HG03135 (cell line): ENCODE results near the gene CHRNA3.

Experiments
- ATAC-seq: cut with Tn5 transposase; IDR thresholded peaks from one replicate; pipeline ENCODE4 v1.9.1; 2021; ENCODE audit warnings: mild to moderate bottlenecking, moderate library complexity; ENCODE audit not compliant: unreplicated experiment

The CHRNA3 gene

DNA sequence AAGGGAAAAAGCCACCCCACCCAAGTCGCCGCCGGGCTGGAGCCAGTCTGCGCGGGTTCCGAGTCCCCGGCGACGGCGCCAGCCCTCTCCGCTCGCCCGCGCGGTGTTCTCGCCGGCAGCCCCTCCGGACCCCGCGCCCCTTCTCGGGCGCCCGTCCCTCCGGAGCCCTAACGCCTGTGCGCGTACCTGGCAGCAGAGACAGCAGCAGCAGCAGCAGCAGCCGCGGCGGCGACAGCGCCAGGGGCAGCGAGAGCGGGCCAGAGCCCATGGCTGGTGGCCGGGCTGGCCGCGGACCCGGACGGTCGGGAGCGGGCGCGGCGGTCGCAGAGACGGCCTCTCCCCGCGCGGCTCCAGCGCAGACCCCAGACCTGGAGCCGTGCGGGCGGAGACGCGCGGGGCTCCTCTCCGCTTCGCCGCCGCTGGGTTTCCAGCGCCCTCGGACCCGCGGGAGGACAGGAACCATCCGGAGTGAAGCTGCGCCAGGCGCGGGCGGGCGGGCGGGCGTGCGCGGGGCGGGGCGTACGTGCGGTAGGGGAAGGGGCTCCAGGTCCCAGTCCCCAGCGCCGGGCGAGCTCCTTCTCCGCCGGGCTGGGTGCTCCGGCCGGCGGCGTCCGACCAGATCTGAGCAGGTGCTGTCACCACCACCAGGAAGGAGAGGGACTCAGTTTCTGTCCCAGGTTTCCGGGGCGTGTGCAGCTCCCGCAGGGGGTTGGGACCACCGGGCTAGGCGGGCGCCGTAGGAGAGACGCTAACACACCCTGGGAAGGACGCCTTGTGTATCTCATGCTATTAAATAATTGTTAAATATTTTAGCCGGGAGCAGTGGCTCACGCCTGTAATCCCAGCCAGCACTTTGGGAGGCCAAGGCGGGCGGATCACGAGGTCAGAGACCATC, at the start of gene CHRNA3:
Gene CHRNA3 (minus strand): TSS at position 470 of the 895 bp plus-strand sequence. CDS start 202 bp downstream, at position 268.
- ATAC-seq, result no peak

DNA sequence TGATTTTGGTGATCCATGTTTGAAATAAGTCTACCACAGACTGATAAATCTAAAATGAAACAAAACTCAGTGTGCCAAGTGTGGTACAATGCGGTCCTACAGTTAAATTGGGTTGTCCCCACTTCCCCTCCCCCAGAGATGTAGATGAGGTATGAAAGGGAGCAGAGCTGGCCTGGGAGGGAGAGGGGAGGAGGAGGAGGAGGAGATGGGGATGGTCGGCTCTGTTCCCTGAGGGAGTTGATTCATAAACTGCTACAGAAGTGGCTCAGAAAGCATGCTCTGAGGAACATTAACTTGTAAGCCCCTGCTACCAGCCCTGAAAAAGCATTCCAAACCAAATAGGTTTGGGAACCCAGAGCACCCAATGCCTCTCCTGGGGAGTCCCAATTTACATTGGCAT, 48.2 kb upstream of the CHRNA3 start:
- no peak for ATAC-seq

DNA sequence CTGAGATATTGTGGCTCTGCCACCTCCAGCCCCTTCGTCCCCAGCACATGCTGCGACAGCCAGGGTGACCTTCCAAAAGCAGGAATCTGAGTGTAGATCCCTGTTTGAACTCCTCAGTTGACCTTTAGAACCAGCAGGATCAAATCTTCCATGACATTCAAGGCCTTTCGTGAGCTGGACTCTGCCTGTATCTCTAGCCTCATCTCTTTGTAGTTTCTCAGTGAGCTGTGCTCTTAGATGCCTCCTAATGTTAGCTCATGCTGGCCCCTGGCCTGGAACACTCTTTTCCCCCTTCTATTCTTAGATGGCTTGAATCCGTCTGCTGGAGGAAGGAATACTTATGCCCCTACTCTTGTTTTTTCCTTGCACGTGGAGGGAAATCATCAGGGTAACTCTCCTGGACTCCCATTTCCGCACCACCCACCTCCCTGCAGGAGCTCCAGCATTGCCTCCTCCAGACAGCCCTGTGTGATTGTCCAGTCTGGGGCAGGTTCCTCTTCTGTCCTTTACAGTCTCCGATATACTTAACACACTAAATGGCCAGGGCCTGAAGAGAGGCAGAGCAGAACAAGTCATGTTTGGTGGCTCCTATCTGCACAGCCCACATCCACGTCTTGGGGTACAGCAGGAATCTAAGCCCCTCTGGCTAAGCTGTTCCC, 46.9 kb upstream of the CHRNA3 start:
- ATAC-seq, result no peak

DNA sequence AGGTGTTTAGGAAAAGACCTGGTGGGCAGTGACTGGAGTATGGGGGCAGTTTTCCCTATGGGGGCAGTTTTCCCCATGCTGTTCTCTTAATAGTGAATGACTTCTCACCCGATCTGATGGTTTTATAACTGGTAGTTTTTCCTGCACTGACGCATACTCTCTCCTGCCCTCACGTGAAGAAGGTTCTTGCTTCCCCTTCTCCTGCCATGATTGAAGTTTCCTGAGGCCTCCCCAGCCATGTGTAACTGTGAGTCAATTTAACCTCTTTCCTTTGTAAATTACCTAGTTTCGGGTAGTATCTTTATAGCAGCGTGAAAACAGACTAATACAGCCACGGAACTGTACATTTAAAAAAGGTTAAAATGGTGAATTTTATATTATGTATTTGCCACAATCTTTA, 45.2 kb upstream of the CHRNA3 start:
- ATAC-seq, result no peak

DNA sequence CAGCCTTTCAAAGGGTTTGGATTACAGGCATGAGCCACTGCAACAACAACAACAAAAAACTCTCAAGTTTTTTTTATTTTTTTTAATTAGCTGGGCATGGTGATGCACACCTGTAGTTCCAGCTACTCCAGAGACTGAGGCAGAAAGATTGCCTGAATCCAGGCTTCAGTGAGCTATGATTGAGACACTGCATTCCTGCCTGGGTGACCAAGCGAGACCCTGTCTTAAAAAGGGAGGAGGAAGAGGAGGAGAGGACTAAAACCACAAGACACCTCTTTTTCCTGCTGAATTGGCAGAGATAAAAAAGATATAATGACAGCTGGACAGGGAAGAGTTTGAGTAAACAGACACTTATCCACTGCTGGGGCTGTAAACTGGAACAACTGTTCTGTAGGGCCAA, 42.9 kb upstream of the CHRNA3 start:
- ATAC-seq, result no peak

DNA sequence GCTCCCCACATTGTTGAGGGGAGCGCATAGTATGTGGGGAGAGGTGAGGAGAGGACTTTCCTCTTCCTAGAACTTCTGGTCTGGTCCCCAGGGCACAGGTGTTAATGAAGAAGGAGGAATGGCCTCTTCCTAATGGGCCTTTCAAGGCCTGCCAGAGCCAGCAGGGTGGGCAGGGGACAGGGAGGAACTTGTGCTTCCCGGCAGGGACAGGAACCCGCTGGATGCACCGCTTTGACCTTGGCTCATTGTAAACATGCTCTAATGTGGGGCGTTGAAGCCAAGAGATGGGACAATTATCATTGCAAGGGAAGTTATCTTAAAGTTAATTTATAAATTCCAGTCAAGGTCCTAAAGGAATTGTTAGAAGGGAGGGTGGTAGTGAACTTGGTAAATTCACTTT, 41.2 kb upstream of the CHRNA3 start:
- ATAC-seq, result no peak

DNA sequence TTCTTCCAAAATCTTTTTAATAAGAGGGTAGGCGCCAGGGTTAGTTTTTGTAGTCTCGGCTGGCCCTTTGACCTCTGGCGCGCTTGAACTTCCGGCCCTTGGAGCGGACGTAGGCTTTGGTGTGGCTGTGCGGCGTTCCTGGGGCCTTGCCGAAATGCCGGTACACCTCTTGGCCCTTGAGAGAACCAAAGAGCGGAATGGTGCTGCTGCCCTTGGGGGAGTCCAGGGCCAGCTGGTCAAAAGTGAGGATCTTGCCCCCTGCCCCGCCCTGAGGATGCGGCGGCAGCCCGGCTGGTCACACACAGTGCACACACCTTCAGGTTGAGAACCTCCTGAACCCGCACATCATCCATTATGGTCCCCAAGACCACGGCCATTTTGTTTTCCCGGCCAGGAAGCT, 40.2 kb upstream of the CHRNA3 start:
- no peak for ATAC-seq

DNA sequence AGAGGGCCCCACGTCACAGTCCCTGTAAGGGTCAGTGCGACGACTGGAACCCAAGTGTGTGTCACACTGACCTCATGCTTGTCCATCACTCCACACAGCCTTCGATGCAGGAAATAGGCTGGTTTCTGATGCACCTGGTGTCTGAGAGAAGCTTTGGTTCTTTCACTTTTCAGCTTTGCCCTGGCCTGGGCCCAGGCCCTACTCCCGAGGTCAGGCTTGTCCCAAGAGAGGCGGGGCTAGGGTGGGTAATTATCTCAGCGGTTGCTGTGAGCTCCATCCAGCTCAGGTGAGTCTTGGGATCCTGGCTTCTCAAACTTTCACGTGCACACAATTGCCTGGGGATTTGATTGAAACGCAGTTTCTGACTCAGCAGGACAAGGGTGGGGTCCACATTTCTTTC, 39.8 kb upstream of the CHRNA3 start:
- ATAC-seq, result no peak

DNA sequence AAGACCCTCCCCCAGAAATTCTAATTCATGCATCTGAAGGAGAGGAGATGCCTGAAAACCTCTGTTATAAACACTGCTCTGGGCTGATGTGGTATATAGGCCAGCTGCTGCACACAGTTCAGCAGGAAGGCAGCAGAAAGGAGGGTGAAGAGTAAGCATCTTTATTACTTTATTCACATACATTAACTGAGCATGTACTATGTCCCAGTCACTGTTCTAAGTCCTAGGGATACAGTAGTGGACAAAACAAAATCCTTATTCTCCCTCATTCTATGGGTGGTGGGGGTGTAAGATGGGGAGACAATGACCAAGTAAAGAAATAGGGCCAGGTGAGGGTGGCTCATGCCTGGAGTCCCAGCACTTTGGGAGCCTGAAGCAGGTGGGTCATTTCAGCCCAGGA, 38.0 kb upstream of the CHRNA3 start:
- ATAC-seq, result no peak

DNA sequence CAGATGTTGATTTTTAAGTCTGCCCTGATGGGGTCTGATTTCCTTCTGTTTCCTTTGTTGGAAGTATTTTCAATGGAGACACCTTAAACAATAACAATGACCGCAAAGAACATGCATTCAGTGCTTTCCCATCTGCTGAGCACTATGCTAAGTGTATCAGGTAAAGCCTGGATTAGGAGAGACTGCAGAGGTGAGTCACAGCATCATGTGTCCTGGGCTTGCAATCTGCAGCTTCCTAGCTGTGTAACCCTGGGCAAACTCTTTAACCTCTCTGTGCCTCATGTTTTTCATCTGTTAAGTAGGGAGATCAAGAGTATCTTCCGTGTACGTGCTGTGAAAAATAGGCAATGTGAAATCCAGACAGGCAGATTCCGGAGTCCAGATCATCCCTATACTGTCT, 33.5 kb upstream of the CHRNA3 start:
- ATAC-seq, result no peak

DNA sequence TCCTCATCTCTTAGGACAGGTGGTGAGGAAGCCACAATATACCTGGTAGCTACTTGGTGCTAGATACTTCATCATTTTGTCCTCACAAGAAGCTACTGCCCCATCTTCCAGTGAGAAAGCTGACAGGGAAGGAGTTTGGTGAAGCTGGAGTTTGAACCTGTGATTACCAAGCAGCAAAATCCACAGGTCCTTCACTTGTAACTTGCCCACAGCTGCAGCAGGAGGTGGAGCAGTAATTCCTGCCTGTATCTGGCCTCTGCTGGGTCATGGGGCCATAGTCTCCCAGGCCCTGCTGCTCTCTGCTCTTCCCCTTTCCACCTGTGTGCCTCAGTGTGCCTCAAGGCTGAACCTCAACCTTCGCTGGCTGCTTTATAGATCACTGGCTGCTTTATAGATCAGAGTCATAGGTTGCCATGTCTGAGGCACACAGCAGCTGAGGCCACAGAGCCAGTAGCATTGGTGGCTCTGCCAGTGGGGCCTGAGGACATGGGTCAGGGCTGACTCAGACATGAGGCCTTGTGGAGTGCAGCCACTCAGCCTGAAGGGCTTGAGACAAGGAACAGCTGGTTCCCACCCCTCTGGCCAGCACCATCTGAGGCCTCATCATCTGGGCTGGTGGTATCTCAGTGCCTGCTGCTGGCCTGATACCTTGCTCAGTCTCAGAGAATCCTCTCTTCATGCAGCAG, 31.3 kb upstream of the CHRNA3 start:
- no peak for ATAC-seq

DNA sequence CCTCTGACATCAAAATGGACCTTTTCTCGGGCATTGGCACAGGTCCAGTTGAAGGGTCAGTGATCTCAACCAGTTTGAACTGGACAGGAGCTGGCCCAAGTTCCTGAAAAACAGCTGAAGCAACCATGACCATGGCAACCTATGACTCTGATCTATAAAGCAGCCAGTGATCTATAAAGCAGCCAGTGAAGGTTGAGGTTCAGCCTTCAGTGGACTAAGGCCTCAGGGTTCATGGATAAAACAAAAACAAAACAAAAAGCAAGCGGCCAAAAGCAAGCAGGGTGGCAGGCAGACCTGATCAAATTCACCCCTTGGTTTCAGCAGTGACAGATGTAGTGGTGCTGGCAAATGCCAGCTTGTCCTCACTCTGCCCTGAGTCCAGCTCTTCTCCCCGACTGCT, 30.2 kb upstream of the CHRNA3 start:
- ATAC-seq, result no peak

DNA sequence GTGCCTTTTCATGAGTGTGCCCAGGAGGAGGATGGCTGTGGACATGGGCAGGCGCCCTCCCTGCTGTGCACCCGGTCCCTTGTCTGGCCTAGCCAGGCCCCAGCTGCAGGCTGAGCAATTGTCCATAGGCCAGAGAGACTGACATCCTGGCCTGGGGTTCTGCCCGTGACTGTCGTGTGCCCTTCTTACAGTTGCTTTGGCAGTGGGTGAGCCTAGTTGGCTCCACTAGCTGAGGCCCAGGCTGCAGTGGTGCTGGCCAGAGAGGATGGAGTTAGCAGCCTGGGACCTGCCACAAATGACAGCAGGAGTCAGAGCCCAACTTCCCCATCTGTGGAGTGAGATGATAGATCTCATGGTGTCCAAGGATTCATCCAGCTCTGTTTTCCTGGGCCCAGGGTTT, 29.2 kb upstream of the CHRNA3 start:
- ATAC-seq, result no peak

DNA sequence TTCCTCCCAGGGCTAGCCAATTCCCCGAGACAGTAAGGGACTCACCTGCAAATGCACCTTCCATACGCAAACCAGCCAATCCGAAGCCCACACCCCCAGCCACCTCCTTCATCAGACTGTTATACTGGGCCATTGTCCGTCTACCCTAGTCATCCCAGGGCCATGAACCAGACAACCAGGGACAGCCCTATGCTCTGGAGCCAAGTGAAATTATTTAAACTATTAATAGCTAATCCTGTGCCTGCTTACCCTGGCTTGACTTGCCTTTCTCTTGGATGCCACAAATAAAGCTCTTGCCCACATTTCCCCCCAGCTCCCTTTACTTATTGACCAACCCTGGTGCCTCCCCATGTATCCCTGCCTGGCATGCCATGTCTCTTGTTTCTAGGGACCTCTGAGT, 24.2 kb upstream of the CHRNA3 start:
- no peak for ATAC-seq

DNA sequence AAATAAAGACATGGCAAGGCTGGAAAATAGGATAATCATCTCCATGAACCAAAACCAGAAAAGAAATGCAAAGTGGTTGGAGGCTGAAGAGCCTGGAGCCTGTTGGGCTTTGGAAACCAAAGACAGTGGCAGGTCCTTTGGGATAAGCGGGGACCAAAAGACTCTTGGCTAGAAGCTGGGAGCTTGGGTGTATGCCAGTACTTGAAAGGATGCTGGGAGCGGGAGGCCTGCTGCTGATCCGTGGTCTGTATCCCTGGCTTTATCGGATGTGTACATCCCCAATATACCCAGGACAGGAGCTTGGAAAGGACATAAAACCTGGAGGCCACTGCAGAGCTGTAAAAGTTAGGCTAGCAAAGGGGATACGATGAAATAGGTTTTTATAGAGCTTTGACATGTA, 21.5 kb upstream of the CHRNA3 start:
- no peak for ATAC-seq

DNA sequence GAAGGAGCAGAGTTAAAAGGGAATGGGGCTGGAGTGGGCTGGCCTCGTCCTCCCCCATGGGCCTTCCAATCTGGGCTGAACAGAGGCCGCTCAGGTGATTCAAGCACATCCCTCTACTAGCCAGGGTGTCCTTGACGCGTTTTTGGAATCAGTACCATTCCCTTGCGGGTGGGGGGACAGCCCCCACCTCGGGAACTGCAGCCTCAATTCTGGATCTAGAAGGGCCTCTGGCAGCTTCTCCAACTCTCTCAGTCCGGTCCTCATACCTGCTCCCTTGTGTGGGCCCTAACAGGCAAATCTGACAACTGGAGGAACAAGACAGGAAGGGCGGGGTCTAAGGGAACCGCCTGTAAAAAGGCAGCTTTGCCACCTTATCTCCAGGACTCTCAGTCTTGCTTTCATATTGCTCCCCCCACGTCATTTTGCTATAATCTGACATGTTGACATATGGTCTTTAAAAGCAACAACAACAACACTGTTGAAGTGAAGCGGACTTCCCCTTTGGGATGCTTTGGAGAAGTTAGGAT, 21.0 kb upstream of the CHRNA3 start:
- ATAC-seq, result no peak

DNA sequence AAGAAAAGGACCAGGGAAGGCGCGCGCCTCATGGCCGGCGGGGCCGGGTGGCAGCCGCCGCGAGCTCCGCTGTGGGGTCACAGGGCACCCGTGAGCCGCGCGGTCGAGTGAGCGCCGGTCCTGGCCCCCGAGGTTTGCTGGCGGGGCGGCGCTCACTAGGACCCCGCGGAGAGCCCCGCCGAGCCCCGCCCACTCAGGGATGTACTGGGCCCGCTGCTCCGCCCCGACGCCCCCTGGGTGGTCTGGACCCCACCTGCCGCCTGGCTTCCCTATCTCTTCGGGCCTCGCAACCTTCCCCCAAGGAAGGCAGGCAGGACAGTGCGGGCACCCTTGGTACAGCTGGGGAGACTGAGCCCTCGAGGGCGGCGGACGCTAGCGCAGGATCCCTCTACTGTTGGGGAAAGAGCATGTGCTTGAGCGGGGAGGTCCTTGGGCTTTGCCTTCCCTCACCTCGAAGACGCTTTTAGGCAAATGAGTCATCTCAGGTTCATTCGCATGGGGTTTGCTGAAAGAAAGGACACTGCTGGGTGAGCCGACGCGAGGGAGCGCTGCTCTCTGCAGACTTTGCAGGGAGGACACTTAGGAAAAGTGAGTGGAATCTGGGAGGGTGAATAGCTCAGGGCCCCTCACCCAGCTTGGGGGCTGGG, 20.4 kb upstream of the CHRNA3 start, which contains the start of gene CHRNB4:
Gene CHRNB4 (minus strand): TSS at position 109 of the 647 bp plus-strand sequence. CDS start 77 bp downstream, at position 32.
- no peak for ATAC-seq

DNA sequence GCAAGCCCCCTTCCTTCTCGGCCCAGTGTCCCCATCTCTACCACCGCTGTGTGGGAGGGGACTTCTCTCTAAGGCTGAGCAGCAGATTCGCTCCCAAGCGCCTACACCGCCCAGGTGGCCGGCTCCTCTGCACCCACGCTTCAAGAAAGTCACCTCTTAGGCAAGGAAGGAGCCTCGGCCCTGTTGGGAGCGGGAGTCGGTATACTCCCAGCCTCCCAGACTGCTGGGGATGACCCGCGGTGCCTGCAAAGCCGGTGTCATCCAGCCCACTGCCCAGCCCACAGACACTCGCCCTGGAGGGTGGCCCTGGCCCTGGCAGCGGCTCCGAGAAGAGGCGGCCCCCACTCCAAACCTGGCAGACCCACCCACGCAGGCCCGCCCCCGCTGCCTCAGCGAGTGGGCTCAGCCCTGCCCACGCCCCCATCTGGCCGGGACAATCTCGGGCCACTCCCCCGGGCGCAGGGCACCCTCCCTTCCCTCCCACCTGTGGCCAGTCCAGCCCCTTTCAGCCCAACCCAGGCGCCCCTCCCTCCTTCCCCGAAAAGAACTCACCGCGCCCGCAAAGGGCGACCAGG, 19.8 kb upstream of the CHRNA3 start:
- ATAC-seq, result no peak

DNA sequence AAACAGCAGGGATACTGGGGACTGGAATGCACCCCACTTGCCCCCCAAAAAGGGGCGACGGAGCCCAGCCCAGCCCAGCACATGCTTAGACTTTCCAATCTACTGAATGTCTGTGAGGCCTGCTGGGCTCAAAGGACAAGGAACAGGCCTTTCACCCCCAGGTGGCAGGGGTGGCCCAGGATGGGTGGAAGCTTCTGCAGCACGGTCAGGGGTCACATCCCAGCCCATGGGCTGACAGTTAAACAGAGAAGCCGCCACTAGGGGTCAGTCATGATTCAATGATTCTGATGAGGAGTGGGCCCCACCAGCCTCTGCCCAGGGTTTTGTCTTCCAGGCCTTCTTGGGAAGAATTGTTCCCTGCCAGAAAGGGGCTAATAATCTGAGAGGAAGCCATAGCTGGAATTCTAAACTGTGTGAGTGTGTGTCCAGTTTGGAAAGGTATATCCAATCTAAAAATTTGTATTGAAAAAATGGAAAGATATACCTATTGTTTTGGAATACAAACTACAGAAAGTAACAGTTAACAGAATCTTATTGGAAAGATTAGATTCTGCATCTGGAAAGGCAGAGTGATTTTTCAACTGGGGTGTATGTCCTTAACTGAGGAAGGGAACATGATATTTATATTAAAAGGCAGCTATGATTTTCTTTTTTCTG, 18.0 kb upstream of the CHRNA3 start:
- ATAC-seq, result no peak

DNA sequence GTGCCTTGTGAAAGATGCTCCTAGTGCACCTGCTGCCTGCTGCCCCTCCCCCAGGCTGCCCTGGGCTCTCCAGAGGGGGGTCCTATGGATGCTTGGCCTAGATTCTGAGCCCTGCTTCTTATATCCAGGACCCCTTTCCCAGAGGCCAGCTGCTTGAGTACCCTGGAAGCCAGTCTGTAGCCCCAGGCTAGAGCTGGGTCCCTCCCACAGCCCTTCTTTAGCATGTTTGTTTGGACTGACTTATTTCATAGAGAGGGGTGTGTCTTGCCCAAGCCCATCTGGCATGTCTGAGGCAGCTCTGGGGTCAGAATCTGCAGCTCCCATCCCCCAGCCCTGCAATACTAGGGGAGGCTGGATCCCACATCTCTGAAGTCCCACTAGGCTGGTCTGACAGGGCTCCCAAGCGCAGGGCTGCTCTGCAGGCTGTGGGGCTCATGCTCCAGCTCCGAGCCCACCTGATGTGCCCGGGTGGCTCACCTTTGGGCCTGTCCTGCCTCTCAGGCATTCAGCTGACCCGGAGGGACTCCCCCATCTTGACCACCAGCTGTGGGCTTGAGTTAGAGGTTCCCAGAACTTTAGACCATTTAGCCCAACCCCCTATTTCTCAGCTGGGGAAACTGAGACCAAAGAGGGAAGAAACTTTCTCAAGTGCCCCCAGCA, 17.1 kb upstream of the CHRNA3 start:
- ATAC-seq, result no peak
